AG09309 (cell line): ENCODE results near the gene IFT81.

Experiments used
- DNase-seq: peaks from one replicate; pipeline ENCODE4 v3.0.0-alpha.2; 2010; ENCODE audit warnings: low read depth
- H3K4me3 ChIP-seq: 2 replicates; pipeline ENCODE4 v1.5.1; 2011; ENCODE audit warnings: mild to moderate bottlenecking, low read depth, low read length, moderate library complexity; ENCODE audit not compliant: control insufficient read depth
- CTCF ChIP-seq: IDR thresholded peaks from 2 replicates; pipeline ENCODE4 v1.5.1; 2011; ENCODE audit warnings: mild to moderate bottlenecking, low read depth, low read length, inconsistent platforms; ENCODE audit not compliant: insufficient read depth, control insufficient read depth; ENCODE audit errors: missing control alignments

Gene IFT81

DNA sequence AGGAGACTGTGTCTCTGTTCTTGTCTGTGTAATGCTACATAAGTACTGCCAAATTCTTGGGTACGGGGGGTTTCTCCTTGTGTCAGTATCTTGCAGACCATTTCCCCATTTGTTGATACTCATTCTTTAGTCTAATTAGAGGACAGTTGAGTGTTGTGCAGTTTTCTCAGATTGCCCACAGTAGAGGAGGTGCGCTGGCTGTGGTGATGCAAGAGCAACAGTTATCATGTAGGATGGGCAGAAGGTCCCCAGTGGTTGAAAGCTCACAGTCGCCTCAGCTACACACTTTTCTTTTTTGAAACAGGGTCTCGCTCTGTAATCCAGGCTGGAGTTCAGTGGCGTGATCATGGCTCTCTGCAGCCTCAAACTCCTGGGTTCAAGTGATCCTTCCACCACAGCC, 119.1 kb downstream of the IFT81 start:
- TF ChIP-seq CTCF: no peak
- no peak for DNase-seq

DNA sequence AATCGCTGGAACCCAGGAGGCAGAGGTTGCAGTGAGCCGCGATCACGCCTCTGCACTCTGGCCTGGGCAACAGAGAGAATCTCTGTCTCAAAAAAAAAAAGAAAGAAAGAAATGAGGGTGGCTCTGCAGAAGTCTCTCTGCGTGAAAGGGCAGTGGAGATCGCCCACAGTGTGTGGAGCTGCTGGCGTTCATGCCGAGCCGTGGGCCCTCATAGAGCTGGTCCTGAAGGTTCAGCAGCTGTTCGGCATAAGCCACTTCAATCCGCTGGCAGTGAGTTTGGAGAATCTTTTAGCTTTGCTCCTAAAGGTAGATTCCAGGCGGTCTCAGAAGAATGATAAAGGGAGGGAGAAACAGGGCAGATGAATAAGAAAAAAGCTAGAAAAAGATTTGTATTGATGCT, 120.2 kb downstream of the IFT81 start:
- DNase-seq: no peak
- no peak overlapping the region for H3K4me3 ChIP-seq
- TF ChIP-seq CTCF: no peak

More for the DNA sequence above, 119.1 kb downstream of the IFT81 start:
- no peak overlapping the region for H3K4me3 ChIP-seq

- H3K4me3 ChIP-seq: no peak overlapping the region
- TF ChIP-seq CTCF: no peak
- DNase-seq: no peak
Observed at GRCh38 chr12:110244829-110245228, 120.7 kb downstream of the IFT81 start.

- no peak for DNase-seq
- H3K4me3 ChIP-seq: no peak overlapping the region
- peak; percentile 36 for TF ChIP-seq CTCF
Observed at GRCh38 chr12:110245369-110245772, 121.2 kb downstream of the IFT81 start.

DNA sequence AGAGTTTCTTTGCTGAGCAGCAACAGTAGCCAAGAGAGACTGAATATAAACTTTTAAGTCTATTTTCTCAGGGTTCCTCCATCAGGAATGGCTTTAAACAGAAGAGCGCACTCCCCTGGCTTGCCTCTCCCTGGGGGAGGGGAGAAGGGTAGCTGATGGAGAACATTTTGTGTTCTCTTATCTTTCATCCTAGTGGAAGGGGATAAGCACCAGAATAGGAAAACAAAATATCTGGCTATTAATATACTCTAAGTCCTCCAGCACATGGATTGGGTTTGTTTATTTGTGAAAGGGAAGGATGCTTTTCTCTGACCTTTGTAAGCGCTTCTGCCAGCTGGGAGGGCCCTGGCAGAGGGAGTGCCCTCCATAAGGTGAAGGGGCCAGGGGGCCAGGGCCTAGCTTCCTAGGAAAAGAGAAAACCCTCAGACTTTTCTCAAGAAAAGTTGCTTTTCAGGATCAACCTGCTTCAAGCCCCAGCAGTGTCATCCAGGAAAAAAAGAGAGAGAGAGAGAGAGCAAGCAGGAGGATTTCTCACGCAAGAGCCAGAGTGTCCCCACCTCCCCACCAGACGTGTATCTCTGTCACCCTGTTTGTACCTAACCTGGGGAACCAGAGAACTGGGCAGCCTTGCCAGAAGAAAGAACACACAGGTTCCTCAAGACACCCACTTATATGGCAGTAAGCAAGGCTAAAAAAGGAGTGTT, 122.6 kb downstream of the IFT81 start:
- no peak for DNase-seq
- H3K4me3 ChIP-seq: no peak overlapping the region
- no peak for TF ChIP-seq CTCF

DNA sequence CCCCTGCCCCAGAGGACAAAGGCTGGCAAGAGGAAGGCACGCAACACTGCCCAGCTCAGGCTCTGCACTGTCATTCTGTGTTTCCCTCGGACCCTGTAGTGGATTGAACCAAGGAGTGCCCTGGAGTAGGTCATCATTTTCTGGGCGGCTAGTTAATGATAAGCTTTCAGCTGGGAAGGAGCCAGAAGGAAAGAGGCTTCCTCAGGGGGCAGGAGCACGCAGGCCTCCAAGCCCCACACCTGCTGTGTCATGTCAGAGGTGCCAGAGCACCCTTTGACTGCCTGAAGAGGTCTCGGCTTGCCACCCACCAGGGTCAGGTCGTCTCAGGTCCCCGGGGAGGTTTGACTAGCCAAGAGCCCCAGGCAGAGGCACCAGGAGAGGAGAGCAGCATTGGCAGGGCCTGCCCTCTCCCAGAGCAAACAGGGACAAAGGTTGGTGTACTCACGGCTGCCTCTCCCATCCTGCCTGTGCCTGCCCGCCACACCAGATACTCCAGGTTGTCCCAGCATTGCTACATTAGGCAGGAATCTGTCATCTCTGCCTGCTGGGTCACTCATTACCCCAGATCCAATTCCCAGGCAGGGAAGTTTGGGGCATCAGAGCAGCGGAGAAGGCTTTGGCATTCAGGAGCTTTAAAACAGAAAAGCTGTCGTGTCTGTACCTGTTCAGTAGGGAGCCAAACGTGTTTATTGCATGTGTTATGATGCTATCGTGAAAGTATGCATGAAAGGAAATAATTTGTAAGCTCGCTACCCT, 123.4 kb downstream of the IFT81 start:
- DNase-seq: no peak
- no peak for TF ChIP-seq CTCF
- no peak overlapping the region for H3K4me3 ChIP-seq
